ENCODE data around the gene RPL18A.
"Not testable (repeated sequence)": the region's sequence is repeated elsewhere in the genome, so short reads cannot be mapped to it uniquely, and the experiment has no call there.

RPL18A gene

DNA sequence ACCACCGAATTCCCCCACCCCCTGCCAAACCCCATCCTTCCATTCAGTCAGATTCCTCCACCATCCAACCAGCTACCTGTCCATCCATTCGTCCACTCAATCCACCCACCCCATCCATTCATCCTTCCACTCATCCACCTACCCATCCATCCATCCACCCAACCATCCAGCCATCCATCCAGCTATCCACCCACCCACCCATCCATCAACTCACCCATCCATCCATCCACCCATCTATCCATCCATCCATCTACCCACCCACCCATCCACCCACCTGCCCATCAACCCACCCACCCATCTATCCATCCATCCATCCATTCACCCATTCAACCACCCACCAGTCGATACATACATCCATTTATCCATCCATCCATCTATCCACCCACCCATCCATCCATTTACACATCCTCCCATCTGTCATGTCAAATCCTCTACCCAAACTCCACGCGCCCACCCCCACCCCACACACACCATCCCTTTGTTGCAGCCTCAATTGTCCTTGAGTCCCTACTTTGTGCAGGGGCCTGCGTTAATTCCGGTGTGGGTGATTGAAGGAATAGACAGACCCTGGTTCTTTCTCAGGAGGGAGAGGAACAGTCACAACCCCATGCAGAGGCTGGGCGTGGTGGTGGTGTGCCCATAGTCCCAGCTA is 6.7 kb downstream of the RPL18A start:
- DNase-seq (ENCODE audit: low read depth, low spot score), result no peak

GRCh38 chr19:17866964-17867486 is 7.3 kb downstream of the RPL18A start:
- no peak for DNase-seq (ENCODE audit: low read depth, low spot score)

- no peak for DNase-seq (ENCODE audit: low read depth, low spot score)
These were observed 9.0 kb downstream of the RPL18A start for GRCh38 chr19:17868669-17869068.

DNA sequence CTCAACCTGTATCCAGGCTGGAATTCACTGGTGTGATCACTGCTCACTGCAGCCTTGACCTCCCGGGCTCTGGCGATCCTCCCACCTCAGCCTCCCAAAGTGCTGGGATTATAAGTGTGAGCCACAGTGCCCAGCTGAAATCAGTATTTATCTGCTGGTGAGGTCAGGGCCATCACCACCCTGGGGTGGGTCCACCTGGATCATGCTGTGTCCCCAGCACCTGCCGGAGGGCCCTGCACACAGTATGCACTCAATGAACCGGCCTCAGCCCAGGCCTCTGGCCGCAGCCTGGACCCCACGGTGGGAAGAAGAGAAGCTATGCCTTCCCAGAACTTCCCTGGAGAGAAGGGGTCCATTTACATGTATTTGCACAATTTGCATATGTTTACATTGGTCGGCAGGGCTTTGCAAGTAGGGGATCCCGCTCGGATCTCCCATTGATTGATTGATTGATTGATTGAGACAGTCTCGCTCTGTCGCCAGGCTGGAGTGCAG is 9.5 kb downstream of the RPL18A start:
- DNase-seq (ENCODE audit: low read depth, low spot score), result no peak

GRCh38 chr19:17871032-17871877 is 11.5 kb downstream of the RPL18A start:
- no peak for DNase-seq (ENCODE audit: low read depth, low spot score)

GRCh38 chr19:17871878-17872250 is 12.2 kb downstream of the RPL18A start, which contains the start of gene SLC5A5:
Gene SLC5A5 (plus strand): TSS chr19:17871945. CDS start chr19:17872320, 375 bp downstream.
- no peak for DNase-seq (ENCODE audit: low read depth, low spot score)

DNA sequence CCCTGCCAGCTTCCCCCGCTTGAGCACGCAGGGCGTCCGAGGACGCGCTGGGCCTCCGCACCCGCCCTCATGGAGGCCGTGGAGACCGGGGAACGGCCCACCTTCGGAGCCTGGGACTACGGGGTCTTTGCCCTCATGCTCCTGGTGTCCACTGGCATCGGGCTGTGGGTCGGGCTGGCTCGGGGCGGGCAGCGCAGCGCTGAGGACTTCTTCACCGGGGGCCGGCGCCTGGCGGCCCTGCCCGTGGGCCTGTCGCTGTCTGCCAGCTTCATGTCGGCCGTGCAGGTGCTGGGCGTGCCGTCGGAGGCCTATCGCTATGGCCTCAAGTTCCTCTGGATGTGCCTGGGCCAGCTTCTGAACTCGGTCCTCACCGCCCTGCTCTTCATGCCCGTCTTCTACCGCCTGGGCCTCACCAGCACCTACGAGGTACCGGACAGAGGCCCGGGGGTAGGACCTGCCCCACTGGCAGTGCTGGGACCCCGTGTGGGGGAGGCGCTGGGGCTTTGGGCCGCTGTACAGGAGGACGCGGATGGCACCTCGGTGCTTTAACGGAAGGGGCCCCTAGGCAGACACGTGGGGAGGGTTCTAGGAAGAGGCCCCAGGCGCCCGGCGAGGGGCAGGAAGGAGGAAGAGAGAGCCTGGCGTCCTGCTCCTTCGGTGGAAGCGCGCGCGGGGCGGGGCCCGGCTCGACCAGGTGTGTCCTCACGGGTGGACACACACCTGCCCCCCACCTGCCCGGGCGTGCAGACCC is 12.7 kb downstream of the RPL18A start:
- DNase-seq (ENCODE audit: low read depth, low spot score), result no peak

GRCh38 chr19:17873786-17874757 is 14.4 kb downstream of the RPL18A start:
- DNase-seq (ENCODE audit: low read depth, low spot score), result no peak

- DNase-seq (ENCODE audit: low read depth, low spot score), result no peak
These were observed 15.0 kb downstream of the RPL18A start for GRCh38 chr19:17874758-17875135.

GRCh38 chr19:17877696-17878095 is 18.0 kb downstream of the RPL18A start:
- DNase-seq (ENCODE audit: low read depth, low spot score), result no peak

GRCh38 chr19:17879466-17879865 is 19.8 kb downstream of the RPL18A start:
- DNase-seq (ENCODE audit: low read depth, low spot score), result no peak

DNA sequence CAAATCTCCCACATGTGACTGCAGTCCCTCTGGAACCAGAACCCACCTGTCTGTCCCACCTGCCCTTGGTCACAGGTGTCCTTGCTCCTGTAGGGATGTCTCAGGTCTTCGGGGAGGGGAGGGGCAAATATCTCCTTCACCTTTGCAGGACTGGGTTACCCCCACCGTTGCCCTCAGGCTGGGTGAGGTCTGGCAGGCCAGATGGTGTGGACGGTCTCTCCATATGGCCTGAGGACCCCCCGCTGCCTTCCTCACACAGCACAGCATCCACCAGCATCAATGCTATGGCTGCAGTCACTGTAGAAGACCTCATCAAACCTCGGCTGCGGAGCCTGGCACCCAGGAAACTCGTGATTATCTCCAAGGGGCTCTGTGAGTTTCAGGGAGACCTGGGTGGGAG is 22.0 kb downstream of the RPL18A start:
- DNase-seq (ENCODE audit: low read depth, low spot score), result no peak

DNA sequence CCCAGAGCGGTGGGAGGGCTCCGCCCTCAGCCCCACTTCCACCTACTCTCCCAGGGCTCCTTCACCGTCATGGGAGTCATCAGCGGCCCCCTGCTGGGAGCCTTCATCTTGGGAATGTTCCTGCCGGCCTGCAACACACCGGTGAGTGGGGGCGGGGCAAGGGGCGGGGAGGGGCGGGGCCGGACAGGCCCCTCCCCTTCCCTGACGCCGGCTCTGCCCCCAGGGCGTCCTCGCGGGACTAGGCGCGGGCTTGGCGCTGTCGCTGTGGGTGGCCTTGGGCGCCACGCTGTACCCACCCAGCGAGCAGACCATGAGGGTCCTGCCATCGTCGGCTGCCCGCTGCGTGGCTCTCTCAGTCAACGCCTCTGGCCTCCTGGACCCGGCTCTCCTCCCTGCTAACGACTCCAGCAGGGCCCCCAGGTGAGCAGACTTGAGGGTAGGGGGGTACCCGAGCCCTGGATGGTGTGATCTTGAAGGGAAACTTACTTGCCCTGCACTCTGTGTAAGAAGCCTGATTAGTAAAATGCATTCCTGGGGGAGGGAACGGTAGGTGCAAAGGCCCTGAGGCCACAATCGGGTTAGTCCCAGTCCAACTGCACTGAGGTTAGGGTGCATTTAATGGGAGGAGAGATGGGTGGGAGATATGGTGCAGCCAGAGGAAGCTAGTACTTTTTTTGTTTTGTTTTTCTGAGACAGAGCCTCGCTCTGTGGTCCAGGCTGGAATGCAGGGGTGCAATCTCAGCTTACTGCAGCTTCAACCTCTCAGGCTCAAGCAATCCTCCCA is 24.1 kb downstream of the RPL18A start:
- no peak for DNase-seq (ENCODE audit: low read depth, low spot score)

- DNase-seq (ENCODE audit: low read depth, low spot score), result no peak
These were observed 26.8 kb downstream of the RPL18A start for GRCh38 chr19:17886515-17886914.

- not testable (repeated sequence) for DNase-seq (ENCODE audit: low read depth, low spot score)
These were observed 27.5 kb downstream of the RPL18A start for GRCh38 chr19:17887221-17887620.

DNA sequence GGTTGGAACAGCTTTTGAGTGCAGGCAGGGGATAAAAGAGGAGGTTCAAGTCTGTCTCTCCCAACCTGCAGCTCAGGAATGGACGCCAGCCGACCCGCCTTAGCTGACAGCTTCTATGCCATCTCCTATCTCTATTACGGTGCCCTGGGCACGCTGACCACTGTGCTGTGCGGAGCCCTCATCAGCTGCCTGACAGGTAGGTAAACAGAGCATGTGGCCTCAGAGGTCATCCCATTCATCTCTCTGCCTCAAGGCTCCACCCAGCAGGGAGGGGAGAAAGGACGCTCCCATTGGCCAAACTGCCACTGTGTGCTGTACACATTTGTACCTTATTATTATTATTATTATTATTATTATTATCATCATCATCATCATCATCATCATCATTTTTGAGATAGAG is 28.6 kb downstream of the RPL18A start:
- DNase-seq (ENCODE audit: low read depth, low spot score), result no peak

DNA sequence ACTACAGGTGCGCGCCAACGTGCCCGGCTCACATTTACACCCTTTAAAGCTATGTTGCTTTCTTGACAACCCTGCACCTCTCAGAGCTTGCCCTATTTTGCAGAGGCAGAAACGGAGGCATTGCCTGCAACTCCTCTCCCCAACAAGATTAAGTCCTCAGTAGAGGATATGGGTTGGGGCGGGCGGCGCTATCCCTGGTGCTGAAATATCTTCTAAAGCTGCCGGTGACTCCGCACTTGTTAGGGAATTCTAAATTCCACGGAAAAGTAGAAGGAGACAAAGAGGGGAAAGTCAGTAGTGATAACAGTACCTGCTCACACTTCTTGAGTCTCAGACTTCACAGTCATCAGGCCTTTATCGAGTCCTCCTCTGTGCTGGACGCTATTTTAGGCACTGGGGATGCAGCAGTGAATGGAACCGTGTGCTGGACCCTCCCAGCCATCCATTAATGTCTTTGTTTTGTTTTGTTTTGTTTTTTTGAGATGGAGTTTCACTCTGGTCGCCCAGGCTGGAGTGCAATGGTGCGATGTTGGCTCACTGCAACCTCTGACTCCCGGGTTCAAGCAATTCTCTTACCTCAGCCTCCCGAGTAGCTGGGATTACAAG is 30.0 kb downstream of the RPL18A start:
- DNase-seq (ENCODE audit: low read depth, low spot score), result no peak

DNA sequence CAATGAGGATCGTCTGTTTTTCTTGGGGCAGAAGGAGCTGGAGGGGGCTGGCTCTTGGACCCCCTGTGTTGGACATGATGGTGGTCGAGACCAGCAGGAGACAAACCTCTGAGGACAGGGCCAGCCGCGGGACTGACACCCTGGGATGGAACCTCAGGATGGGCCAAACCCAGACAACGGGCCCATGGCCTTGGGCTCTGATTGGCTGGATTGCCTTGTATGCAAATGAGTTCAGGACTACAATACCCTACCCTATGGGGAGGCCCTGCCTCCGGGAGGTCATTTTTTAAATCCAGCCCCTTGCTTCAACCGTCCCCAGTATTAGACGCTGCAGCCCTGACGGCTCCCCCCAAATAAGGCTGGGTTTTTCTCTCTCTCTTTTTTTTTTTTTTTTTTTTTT is 34.1 kb downstream of the RPL18A start:
- DNase-seq (ENCODE audit: low read depth, low spot score), result no peak

DNA sequence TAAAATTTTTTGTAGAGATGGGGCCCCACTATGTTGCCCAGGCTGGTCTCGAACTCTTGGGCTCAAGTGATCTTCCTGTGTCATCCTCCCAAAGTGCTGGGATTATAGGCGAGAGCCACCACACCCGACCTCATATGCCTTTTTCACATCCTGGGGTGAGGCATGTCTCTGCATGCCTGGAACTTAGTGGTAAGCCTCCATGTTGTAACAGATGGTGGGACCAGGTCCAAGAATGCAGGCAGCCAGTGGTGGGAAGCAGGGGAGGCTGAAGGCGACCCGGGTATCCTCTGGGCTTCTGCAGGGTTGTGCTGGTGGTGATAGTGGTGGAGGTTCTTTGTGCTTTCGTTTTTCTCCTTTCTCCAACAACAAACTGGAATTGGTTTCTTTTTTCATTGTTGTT is 43.0 kb downstream of the RPL18A start:
- DNase-seq (ENCODE audit: low read depth, low spot score), result peak; percentile 7

DNA sequence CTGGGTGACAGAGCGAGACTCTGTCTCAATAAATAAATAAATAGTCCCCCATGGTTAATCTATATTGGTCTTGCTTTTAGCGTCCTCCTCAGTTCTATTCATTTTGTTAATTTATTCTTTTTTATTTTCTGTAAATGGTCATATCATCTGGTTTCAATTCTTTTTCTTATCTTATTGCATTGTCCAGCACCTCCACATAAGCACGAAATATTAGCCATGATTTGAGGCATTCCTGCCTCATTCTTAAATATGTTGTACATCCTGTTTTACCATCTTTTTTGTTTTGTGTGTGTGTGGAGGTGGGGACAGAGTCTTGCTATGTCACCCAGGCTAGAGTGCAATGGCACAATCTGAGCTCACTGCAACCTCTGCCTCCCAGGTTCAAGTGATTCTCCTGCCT is 48.5 kb downstream of the RPL18A start:
- no peak for DNase-seq (ENCODE audit: low read depth, low spot score)
